ENCODE data around the gene NECAP2.
"Not testable (repeated sequence)": the region's sequence is repeated elsewhere in the genome, so short reads cannot be mapped to it uniquely, and the experiment has no call there.

DNA sequence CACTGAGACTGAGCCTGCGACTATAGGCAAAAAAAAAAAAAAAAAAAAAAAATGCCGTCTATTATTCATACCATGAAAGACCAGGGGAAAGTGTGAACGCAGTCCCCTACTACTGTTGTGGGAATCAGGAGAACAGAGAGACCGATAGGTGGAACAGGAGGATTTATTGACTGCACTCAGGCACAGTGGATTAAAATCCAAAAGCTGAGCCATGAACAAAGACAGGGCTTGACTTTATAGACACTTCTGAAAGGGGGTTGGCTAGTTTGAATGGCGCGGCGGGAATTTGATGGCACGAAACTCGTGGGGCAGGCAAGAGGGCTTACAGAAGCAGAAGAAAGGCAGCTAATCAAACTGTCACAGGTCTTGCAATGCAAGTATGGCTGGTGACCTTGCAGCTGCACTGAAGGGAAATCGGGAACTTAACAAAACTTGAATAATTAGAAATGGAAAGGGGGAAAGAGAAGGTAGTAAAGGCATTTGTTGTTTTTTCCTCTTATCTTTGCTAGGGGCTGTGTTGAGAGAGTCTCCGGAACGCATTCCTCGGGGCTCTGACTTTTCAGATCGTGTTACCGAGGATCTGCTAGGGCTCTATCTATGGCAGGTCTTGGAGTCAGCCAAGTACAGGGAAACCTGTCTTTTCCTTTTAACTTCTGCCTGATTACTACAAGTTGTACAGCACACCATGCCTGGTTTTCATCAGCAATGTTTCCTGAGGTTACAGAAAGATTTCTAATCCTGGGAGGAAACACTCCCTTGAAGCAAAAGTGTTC lies 66.0 kb downstream of the NECAP2 start:
- TF ChIP-seq RARB (CRISPR knock-in tag; IDR thresholded peaks at IDR 0.05); ARNTL (CRISPR knock-in tag; IDR thresholded peaks at IDR 0.05; ENCODE audit: borderline replicate concordance, low read depth); ZNF565 (CRISPR knock-in tag; conservative IDR thresholded peaks at IDR 0.05; ENCODE audit: low read depth); ZFP3 (CRISPR knock-in tag; IDR thresholded peaks at IDR 0.05); SNAI2 (CRISPR knock-in tag; IDR thresholded peaks at IDR 0.05); ESRRG (CRISPR knock-in tag; IDR thresholded peaks at IDR 0.05); ZFP30 (CRISPR knock-in tag; IDR thresholded peaks at IDR 0.05); ZC3H10 (CRISPR knock-in tag; IDR thresholded peaks at IDR 0.05); CSDC2 (CRISPR knock-in tag; IDR thresholded peaks at IDR 0.05); TCF4 (CRISPR knock-in tag; IDR thresholded peaks at IDR 0.05; ENCODE audit: borderline replicate concordance); OSR1 (CRISPR knock-in tag; IDR thresholded peaks at IDR 0.05): not testable (repeated sequence)
- TF ChIP-seq, protein P1, sequence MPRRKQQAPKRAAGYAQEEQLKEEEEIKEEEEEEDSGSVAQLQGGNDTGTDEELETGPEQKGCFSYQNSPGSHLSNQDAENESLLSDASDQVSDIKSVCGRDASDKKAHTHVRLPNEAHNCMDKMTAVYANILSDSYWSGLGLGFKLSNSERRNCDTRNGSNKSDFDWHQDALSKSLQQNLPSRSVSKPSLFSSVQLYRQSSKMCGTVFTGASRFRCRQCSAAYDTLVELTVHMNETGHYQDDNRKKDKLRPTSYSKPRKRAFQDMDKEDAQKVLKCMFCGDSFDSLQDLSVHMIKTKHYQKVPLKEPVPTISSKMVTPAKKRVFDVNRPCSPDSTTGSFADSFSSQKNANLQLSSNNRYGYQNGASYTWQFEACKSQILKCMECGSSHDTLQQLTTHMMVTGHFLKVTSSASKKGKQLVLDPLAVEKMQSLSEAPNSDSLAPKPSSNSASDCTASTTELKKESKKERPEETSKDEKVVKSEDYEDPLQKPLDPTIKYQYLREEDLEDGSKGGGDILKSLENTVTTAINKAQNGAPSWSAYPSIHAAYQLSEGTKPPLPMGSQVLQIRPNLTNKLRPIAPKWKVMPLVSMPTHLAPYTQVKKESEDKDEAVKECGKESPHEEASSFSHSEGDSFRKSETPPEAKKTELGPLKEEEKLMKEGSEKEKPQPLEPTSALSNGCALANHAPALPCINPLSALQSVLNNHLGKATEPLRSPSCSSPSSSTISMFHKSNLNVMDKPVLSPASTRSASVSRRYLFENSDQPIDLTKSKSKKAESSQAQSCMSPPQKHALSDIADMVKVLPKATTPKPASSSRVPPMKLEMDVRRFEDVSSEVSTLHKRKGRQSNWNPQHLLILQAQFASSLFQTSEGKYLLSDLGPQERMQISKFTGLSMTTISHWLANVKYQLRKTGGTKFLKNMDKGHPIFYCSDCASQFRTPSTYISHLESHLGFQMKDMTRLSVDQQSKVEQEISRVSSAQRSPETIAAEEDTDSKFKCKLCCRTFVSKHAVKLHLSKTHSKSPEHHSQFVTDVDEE (CRISPR knock-in tag; IDR thresholded peaks at IDR 0.05) = not testable (repeated sequence)
- TF ChIP-seq, protein P2, sequence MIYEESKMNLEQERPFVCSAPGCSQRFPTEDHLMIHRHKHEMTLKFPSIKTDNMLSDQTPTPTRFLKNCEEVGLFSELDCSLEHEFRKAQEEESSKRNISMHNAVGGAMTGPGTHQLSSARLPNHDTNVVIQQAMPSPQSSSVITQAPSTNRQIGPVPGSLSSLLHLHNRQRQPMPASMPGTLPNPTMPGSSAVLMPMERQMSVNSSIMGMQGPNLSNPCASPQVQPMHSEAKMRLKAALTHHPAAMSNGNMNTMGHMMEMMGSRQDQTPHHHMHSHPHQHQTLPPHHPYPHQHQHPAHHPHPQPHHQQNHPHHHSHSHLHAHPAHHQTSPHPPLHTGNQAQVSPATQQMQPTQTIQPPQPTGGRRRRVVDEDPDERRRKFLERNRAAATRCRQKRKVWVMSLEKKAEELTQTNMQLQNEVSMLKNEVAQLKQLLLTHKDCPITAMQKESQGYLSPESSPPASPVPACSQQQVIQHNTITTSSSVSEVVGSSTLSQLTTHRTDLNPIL (CRISPR knock-in tag; IDR thresholded peaks at IDR 0.05; ENCODE audit: low read depth) = not testable (repeated sequence)
- TF ChIP-seq, protein P3, sequence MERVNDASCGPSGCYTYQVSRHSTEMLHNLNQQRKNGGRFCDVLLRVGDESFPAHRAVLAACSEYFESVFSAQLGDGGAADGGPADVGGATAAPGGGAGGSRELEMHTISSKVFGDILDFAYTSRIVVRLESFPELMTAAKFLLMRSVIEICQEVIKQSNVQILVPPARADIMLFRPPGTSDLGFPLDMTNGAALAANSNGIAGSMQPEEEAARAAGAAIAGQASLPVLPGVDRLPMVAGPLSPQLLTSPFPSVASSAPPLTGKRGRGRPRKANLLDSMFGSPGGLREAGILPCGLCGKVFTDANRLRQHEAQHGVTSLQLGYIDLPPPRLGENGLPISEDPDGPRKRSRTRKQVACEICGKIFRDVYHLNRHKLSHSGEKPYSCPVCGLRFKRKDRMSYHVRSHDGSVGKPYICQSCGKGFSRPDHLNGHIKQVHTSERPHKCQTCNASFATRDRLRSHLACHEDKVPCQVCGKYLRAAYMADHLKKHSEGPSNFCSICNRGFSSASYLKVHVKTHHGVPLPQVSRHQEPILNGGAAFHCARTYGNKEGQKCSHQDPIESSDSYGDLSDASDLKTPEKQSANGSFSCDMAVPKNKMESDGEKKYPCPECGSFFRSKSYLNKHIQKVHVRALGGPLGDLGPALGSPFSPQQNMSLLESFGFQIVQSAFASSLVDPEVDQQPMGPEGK (CRISPR knock-in tag; IDR thresholded peaks at IDR 0.05; ENCODE audit: borderline replicate concordance) = not testable (repeated sequence)

All from SK-N-SH treated with all-trans-retinoic acid at 6 μM for 48 hours (cell line).